Camera-type eye (tissue), 1 donor: Measurements from ENCODE around the gene PAPOLB. TPM values are rescaled to one million over a fixed set of nuclear protein-coding genes. Genes with fewer than 3 reads are reported as not detected.

ENCODE experiments used
- total RNA-seq: library from RNA; depleted of rRNA; stranded (reverse); fragments of >200 nt; gene quantifications from one replicate; pipeline ENCODE4 v1.2.3, GENCODE V29; 2014

Gene PAPOLB
- 1.5 TPM for total RNA-seq

GRCh38 chr7:4861673-4862072, at the start of gene PAPOLB:
PAPOLB (minus strand) TSS chr7:4862030; CDS start chr7:4861810, 220 bp downstream.

GRCh38 chr7:4883372-4884144, 21.7 kb upstream of the PAPOLB start, which contains the start of gene RADIL:
RADIL (minus strand) TSS chr7:4883716; CDS start chr7:4878139, 5,577 bp downstream.

Other genes with a start within 250 kb of the PAPOLB start
- 34.0 TPM for gene FOXK1, start 179.7 kb downstream of the PAPOLB start, total RNA-seq
- 22.8 TPM for gene AP5Z1, start 86.4 kb downstream of the PAPOLB start, total RNA-seq
- 7.8 TPM for gene RADIL, start 21.7 kb upstream of the PAPOLB start, total RNA-seq
- 5.7 TPM for gene MMD2, start 97.2 kb upstream of the PAPOLB start, total RNA-seq
- 26.1 TPM for gene RBAK, start 183.8 kb upstream of the PAPOLB start, total RNA-seq